A673 (cell line): ENCODE results near the gene IDI1. TPM values are rescaled to one million over a fixed set of nuclear protein-coding genes. Genes with fewer than 3 reads are reported as not detected.

Experiments
- BruUV-seq: library from RNA; stranded (reverse); fragments of 400-500 nt; replicated peaks from 2 replicates; lab custom pipeline; 2021; lab: Mats Ljungman, UMichigan
- CTCF ChIA-PET: fragments of 300-600 bp; sonication (Branson Sonifier 250); formaldehyde crosslinking; loops from one replicate; lab custom pipeline; 2022; ENCODE audit warnings: antibody characterized with exemption; lab: Charles Lee
- POLR2A ChIA-PET: fragments of 300-600 bp; sonication (Branson Sonifier 250); formaldehyde crosslinking; loops from one replicate; lab custom pipeline; 2022; ENCODE audit warnings: antibody characterized with exemption; ENCODE audit not compliant: low non-redundant PET; lab: Charles Lee
- DNase-seq: peaks from one replicate; pipeline ENCODE4 v3.0.0-alpha.2; 2015; ENCODE audit warnings: low spot score
- H3K27ac ChIP-seq: fragments of 200-600 bp; sonication (generic); 2 replicates; pipeline ENCODE4 v1.5.1; 2016; ENCODE audit warnings: mixed run types, low read depth, mild to moderate bottlenecking, mixed read lengths, antibody characterized with exemption, low read length; ENCODE audit not compliant: poor library complexity, severe bottlenecking
- H3K27me3 ChIP-seq: fragments of 200-600 bp; sonication (generic); replicated peaks from 2 replicates; pipeline ENCODE4 v1.6.1; 2017; ENCODE audit warnings: mixed run types, low read depth, mild to moderate bottlenecking, mixed read lengths, antibody characterized with exemption, low read length; ENCODE audit not compliant: insufficient read depth, poor library complexity
- H3K36me3 ChIP-seq: fragments of 200-600 bp; sonication (generic); 2 replicates; pipeline ENCODE4 v1.6.1; 2016; ENCODE audit warnings: mixed run types, mild to moderate bottlenecking, mixed read lengths, antibody characterized with exemption, low read length; ENCODE audit not compliant: insufficient read depth, poor library complexity, severe bottlenecking
- H3K4me1 ChIP-seq: fragments of 200-600 bp; sonication (generic); 2 replicates; pipeline ENCODE4 v1.6.1; 2017; ENCODE audit warnings: mixed run types, mild to moderate bottlenecking, mixed read lengths, antibody characterized with exemption, low read length; ENCODE audit not compliant: insufficient read depth, poor library complexity, severe bottlenecking
- H3K4me3 ChIP-seq: fragments of 200-600 bp; sonication (generic); 2 replicates; pipeline ENCODE4 v1.5.1; 2016; ENCODE audit warnings: low read depth, mixed run types, mild to moderate bottlenecking, mixed read lengths, low read length; ENCODE audit not compliant: poor library complexity, severe bottlenecking
- H3K9me3 ChIP-seq: fragments of 200-600 bp; sonication (generic); 2 replicates; pipeline ENCODE4 v1.6.1; 2016; ENCODE audit warnings: mixed run types, low read depth, mild to moderate bottlenecking, mixed read lengths, antibody characterized with exemption, low read length; ENCODE audit not compliant: poor library complexity, severe bottlenecking
- EZH2 ChIP-seq: fragments of 200-600 bp; sonication (generic); IDR thresholded peaks from 2 replicates; pipeline ENCODE4 v1.6.1; 2017; ENCODE audit warnings: borderline replicate concordance, low read depth, mild to moderate bottlenecking, mixed read lengths, antibody characterized with exemption, low read length; ENCODE audit not compliant: poor library complexity, severe bottlenecking
- intact Hi-C: fragments of 100-400 bp; cut with micrococcal nuclease; formaldehyde crosslinking; loops from one replicate; pipeline ENCODE4 v1.10.0; 2022; ENCODE audit not compliant: unreplicated experiment
- total RNA-seq: library from RNA; stranded (reverse); gene quantifications from 2 replicates; pipeline ENCODE4 v1.2.3, GENCODE V29; 2021
- TF ChIP-seq, protein P1 (sequence below): fragments of 300-800, 200-600 bp; sonication (generic); conservative IDR thresholded peaks from 2 replicates; pipeline ENCODE4 v1.5.1; 2017; ENCODE audit warnings: low read depth, mild to moderate bottlenecking, antibody characterized with exemption, low read length, moderate library complexity, mixed read lengths

The IDI1 gene
- total RNA-seq, 1 experiment from 2014 or later = 111 TPM

DNA sequence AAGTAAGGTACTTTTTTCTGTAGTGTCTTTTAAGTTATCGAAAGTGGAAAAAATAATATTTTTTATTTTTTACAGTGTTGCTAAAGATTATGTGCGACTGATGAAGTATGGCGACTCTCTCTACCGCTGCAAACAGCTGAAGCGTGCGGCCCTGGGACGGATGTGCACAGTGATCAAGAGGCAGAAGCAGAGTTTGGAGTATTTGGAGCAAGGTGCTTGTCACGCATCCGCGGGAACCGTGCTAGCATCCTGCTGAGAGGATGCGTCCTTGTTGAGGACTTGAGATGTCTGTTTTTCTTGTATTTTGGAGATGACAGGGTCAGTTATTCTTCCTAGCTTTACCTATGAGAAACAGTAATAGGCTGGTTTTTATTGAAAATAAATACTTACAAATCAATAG, 52.9 kb downstream of the IDI1 start:
- Histone ChIP-seq H3K27ac (no peak overlapping the region), H3K4me3 (no peak overlapping the region), H3K36me3 (peaks cover 91% of the 10 kb centered on the region), H3K9me3 (no peaks in the 10 kb centered on the region), H3K4me1 (no peaks in the 10 kb centered on the region), H3K27me3 (no peaks in the 10 kb centered on the region)
- ChIA-PET CTCF (no interaction called here), POLR2A (no interaction called here)
- TF ChIP-seq, protein P1, sequence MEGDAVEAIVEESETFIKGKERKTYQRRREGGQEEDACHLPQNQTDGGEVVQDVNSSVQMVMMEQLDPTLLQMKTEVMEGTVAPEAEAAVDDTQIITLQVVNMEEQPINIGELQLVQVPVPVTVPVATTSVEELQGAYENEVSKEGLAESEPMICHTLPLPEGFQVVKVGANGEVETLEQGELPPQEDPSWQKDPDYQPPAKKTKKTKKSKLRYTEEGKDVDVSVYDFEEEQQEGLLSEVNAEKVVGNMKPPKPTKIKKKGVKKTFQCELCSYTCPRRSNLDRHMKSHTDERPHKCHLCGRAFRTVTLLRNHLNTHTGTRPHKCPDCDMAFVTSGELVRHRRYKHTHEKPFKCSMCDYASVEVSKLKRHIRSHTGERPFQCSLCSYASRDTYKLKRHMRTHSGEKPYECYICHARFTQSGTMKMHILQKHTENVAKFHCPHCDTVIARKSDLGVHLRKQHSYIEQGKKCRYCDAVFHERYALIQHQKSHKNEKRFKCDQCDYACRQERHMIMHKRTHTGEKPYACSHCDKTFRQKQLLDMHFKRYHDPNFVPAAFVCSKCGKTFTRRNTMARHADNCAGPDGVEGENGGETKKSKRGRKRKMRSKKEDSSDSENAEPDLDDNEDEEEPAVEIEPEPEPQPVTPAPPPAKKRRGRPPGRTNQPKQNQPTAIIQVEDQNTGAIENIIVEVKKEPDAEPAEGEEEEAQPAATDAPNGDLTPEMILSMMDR = no peak
- no peak for TF ChIP-seq EZH2
- BruUV-seq = no TSS peak
- intact Hi-C loops = no loop called here
- no peak for DNase-seq

DNA sequence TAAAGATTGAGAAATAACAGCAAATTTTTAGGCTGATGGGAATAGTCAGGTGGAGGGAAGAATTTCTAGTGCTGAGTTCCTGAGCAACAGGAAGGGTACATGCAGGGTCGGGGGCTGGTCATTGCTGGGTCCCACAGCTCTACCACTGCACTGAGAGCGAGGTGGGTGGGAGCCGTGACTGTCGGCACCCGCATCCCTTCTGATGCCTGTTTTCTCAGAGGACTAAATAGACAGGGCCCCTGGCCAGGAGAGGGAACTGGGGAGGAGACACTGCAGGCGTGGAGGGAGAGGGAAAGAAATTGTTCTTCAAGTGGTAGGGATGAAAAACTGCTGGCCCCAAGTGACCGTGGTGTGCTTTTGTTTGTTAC, 53.4 kb downstream of the IDI1 start:
- no peaks in the 10 kb centered on the region for H3K9me3 ChIP-seq
- BruUV-seq = no TSS peak
- POLR2A ChIA-PET = no interaction called here
- TF ChIP-seq EZH2 = no peak
- TF ChIP-seq, protein P1 = no peak
- H3K36me3 ChIP-seq = peaks cover 88% of the 10 kb centered on the region
- no peak for DNase-seq
- CTCF ChIA-PET = no interaction called here
- H3K27ac ChIP-seq = no peak overlapping the region
- no peak overlapping the region for H3K4me3 ChIP-seq
- no peaks in the 10 kb centered on the region for H3K27me3 ChIP-seq
- intact Hi-C loops = no loop called here
- H3K4me1 ChIP-seq = no peaks in the 10 kb centered on the region

- intact Hi-C loops = no loop called here
- no peaks in the 10 kb centered on the region for H3K27me3 ChIP-seq
- no TSS peak for BruUV-seq
- ChIA-PET CTCF (no interaction called here), POLR2A (no interaction called here)
- no peak for DNase-seq
- TF ChIP-seq, protein P1 = no peak
- no peak for TF ChIP-seq EZH2
- no peaks in the 10 kb centered on the region for H3K9me3 ChIP-seq
- no peaks in the 10 kb centered on the region for H3K4me1 ChIP-seq
- H3K27ac ChIP-seq = no peak overlapping the region
- H3K4me3 ChIP-seq = no peak overlapping the region
- H3K36me3 ChIP-seq = peaks cover 83% of the 10 kb centered on the region
These were observed 53.9 kb downstream of the IDI1 start for GRCh38 chr10:994836-995558.
